ENCODE measurements around the gene TRMT2A.

- TF ChIP-seq TCF4 (CRISPR knock-in tag; IDR thresholded peaks at IDR 0.05; ENCODE audit: borderline replicate concordance) (no peak), RARB (CRISPR knock-in tag; IDR thresholded peaks at IDR 0.05) (no peak), ARNTL (CRISPR knock-in tag; IDR thresholded peaks at IDR 0.05; ENCODE audit: borderline replicate concordance, low read depth) (no peak), CREB5 (CRISPR knock-in tag; IDR thresholded peaks at IDR 0.05; ENCODE audit: low read depth) (no peak), CSRNP3 (CRISPR knock-in tag; IDR thresholded peaks at IDR 0.05) (no peak), BACH2 (CRISPR knock-in tag; IDR thresholded peaks at IDR 0.05; ENCODE audit: borderline replicate concordance) (no peak), ZNF565 (CRISPR knock-in tag; conservative IDR thresholded peaks at IDR 0.05; ENCODE audit: low read depth) (no peak), ZFP3 (CRISPR knock-in tag; IDR thresholded peaks at IDR 0.05) (no peak), ZFP30 (CRISPR knock-in tag; IDR thresholded peaks at IDR 0.05) (no peak), PPARA (CRISPR knock-in tag; IDR thresholded peaks at IDR 0.05; ENCODE audit: borderline replicate concordance) (no peak)
These were observed 17.8 kb downstream of the TRMT2A start for GRCh38 chr22:20099099-20099711.
